Measurements from ENCODE around the gene TMEM201.

DNA sequence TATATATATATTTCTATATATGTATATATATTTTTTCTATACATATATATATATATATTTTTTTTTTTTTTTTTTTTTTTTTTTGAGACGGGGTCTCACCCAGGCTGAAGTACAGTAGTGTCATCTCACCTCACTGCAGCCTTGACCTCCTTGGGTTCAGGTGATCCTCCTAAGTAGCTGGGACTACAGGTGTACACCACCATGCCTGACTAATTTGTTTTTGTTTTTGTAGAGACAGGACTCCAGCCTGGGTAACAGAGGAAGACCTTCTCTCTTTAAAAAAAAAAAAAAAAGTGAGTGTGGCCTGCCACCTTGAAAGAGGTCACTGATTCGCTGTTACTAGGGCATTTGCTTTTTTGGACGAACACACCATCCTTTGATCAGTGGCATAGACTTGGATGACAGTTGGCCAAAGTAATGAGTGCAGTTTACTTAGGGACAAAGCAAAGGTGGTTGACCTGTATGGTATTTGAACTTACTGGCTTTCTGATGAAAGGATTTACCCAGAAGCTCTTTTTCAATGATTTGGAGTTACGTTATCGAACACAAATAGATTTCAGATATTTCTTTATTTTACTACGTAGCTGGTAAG, 38.7 kb upstream of the TMEM201 start:
- TF ChIP-seq SUZ12 (IDR thresholded peaks at IDR 0.05; ENCODE audit: extremely low read depth, insufficient read depth, insufficient read length) = no peak
- TF ChIP-seq ZNF274 (IDR thresholded peaks at IDR 0.05; ENCODE audit: low read depth, low read length) = no peak

Measured in NT2/D1 (cell line).